KOPT-K1 (cell line): ENCODE data around the gene SSU72.

Experiments
- H3K27ac ChIP-seq: fragments of 200-600 bp; sonication (generic); 2 replicates; pipeline ENCODE4 v1.5.1; 2016; ENCODE audit warnings: antibody characterized with exemption, mild to moderate bottlenecking, low read depth, low read length; ENCODE audit not compliant: poor library complexity, severe bottlenecking
- H3K36me3 ChIP-seq: fragments of 200-600 bp; sonication (generic); 2 replicates; pipeline ENCODE4 v1.5.1; 2017; ENCODE audit warnings: antibody characterized with exemption, mild to moderate bottlenecking, low read length, moderate library complexity; ENCODE audit not compliant: insufficient read depth
- H3K9me3 ChIP-seq: fragments of 200-600 bp; sonication (generic); 2 replicates; pipeline ENCODE4 v1.5.1; 2017; ENCODE audit warnings: antibody characterized with exemption, low read length, mild to moderate bottlenecking; ENCODE audit not compliant: insufficient read depth, poor library complexity, severe bottlenecking

Gene SSU72

GRCh38 chr1:1550591-1551432, 23.9 kb downstream of the SSU72 start:
- Histone ChIP-seq H3K36me3 (peaks cover 50% of the 10 kb centered on the region), H3K27ac (no peak overlapping the region), H3K9me3 (no peaks in the 10 kb centered on the region)

GRCh38 chr1:1550087-1550486, 24.6 kb downstream of the SSU72 start:
- peaks cover 51% of the 10 kb centered on the region for H3K36me3 ChIP-seq
- no peaks in the 10 kb centered on the region for H3K9me3 ChIP-seq
- no peak overlapping the region for H3K27ac ChIP-seq

GRCh38 chr1:1548591-1548990, 26.1 kb downstream of the SSU72 start:
- H3K36me3 ChIP-seq: peaks cover 54% of the 10 kb centered on the region
- no peak overlapping the region for H3K27ac ChIP-seq
- no peaks in the 10 kb centered on the region for H3K9me3 ChIP-seq

- Histone ChIP-seq H3K27ac (no peak overlapping the region), H3K36me3 (peaks cover 64% of the 10 kb centered on the region), H3K9me3 (no peaks in the 10 kb centered on the region)
These were observed 27.2 kb downstream of the SSU72 start for GRCh38 chr1:1547476-1547875.

- Histone ChIP-seq H3K27ac (no peak overlapping the region), H3K36me3 (peaks cover 64% of the 10 kb centered on the region), H3K9me3 (no peaks in the 10 kb centered on the region)
These were observed 27.7 kb downstream of the SSU72 start for GRCh38 chr1:1547011-1547410.

GRCh38 chr1:1545946-1546737, 28.5 kb downstream of the SSU72 start:
- peaks cover 69% of the 10 kb centered on the region for H3K36me3 ChIP-seq
- H3K9me3 ChIP-seq: no peaks in the 10 kb centered on the region
- H3K27ac ChIP-seq: no peak overlapping the region

GRCh38 chr1:1544544-1544943, 30.1 kb downstream of the SSU72 start:
- Histone ChIP-seq H3K27ac (no peak overlapping the region), H3K36me3 (peaks cover 75% of the 10 kb centered on the region), H3K9me3 (no peaks in the 10 kb centered on the region)

- Histone ChIP-seq H3K36me3 (peaks cover 73% of the 10 kb centered on the region), H3K9me3 (no peaks in the 10 kb centered on the region), H3K27ac (no peak overlapping the region)
These were observed 31.0 kb downstream of the SSU72 start for GRCh38 chr1:1543706-1544099.

- H3K27ac ChIP-seq: no peak overlapping the region
- no peaks in the 10 kb centered on the region for H3K9me3 ChIP-seq
- H3K36me3 ChIP-seq: peaks cover 76% of the 10 kb centered on the region
These were observed 31.6 kb downstream of the SSU72 start for GRCh38 chr1:1542766-1543705.

GRCh38 chr1:1541956-1542765, 32.5 kb downstream of the SSU72 start:
- Histone ChIP-seq H3K9me3 (no peaks in the 10 kb centered on the region), H3K36me3 (peaks cover 79% of the 10 kb centered on the region), H3K27ac (no peak overlapping the region)

GRCh38 chr1:1540818-1541628, 33.6 kb downstream of the SSU72 start:
- Histone ChIP-seq H3K9me3 (no peaks in the 10 kb centered on the region), H3K27ac (no peak overlapping the region), H3K36me3 (peaks cover 70% of the 10 kb centered on the region)

- no peaks in the 10 kb centered on the region for H3K9me3 ChIP-seq
- H3K36me3 ChIP-seq: peaks cover 67% of the 10 kb centered on the region
- H3K27ac ChIP-seq: no peak within 1 kb of the TSS
These were observed 34.4 kb downstream of the SSU72 start, which contains the start of gene TMEM240 for GRCh38 chr1:1540090-1540817. TMEM240 (minus strand) TSS chr1:1540624; CDS start chr1:1540346, 278 bp downstream.
